B cell (primary cell): ENCODE measurements around the gene NCKAP5L. TPM values are rescaled to one million over a fixed set of nuclear protein-coding genes. Genes with fewer than 3 reads are reported as not detected.

Experiments used
- ATAC-seq: fragments of 200-7000 bp; cut with Tn5 transposase; one replicate; pipeline ENCODE4 v1.10.0; 2021; ENCODE audit warnings: low read depth, mild to moderate bottlenecking, moderate number of reproducible peaks, moderate library complexity
- CTCF ChIA-PET: fragments of 350-600 bp; sonication (Branson Sonifier 250); formaldehyde crosslinking; loops from one replicate; lab custom pipeline; 2021; ENCODE audit warnings: antibody characterized with exemption, inconsistent platforms; lab: Charles Lee
- POLR2A ChIA-PET: fragments of 350-600 bp; sonication (Branson Sonifier 250); formaldehyde crosslinking; loops from one replicate; lab custom pipeline; 2021; ENCODE audit warnings: antibody characterized with exemption; lab: Charles Lee
- DNase-seq: peaks from one replicate; pipeline ENCODE4 v3.0.0; 2013
- H2AFZ ChIP-seq: 2 replicates; pipeline ENCODE4 v1.6.1; 2012; ENCODE audit warnings: mild to moderate bottlenecking, low read depth, low read length; ENCODE audit not compliant: insufficient read depth, poor library complexity, severe bottlenecking
- H3K27ac ChIP-seq, 2 donors: 1 replicate in 1 of 2; 2 replicates in 1 of 2; pipeline ENCODE4 v1.5.1; 2012 to 2013; ENCODE audit warnings: low read length in 2 of 2, mild to moderate bottlenecking in 2 of 2, moderate library complexity in 1 of 2
- H3K27me3 ChIP-seq, 4 experiments: fragments of 200-600 bp in 1 of 4; sonication (generic) in 1 of 4; replicated peaks in 1 of 4; 1 replicate in 2 of 4; 2 replicates in 2 of 4; pipeline versions ENCODE4 v1.6.1 to v1.7.0; 2013 to 2016; ENCODE audit warnings: low read length in 3 of 4, mild to moderate bottlenecking in 2 of 4, mixed read lengths in 1 of 4, moderate library complexity in 1 of 4; ENCODE audit not compliant: insufficient read depth in 4 of 4, control insufficient read depth in 3 of 4; ENCODE audit errors: control extremely low read depth in 1 of 4
- H3K36me3 ChIP-seq, 2 experiments: replicated peaks in 1 of 2; 1 replicate in 1 of 2; 2 replicates in 1 of 2; pipeline versions ENCODE4 v1.6.1 to v1.7.1; 2013; ENCODE audit warnings: low read length in 1 of 2; ENCODE audit not compliant: insufficient read depth in 2 of 2, control insufficient read depth in 1 of 2; ENCODE audit errors: control extremely low read depth in 1 of 2, extremely low read depth in 1 of 2
- H3K4me1 ChIP-seq, 2 donors: fragments of 200-600 bp in 1 of 2; sonication (generic) in 1 of 2; 1 replicate in 1 of 2; 2 replicates in 1 of 2; pipeline versions ENCODE4 v1.5.1 to v1.6.1; 2013 to 2017; ENCODE audit warnings: low read length in 2 of 2; ENCODE audit not compliant: control insufficient read depth in 2 of 2, insufficient read depth in 2 of 2
- H3K4me2 ChIP-seq: replicated peaks from 2 replicates; pipeline ENCODE3; 2012; ENCODE audit warnings: mild to moderate bottlenecking, low read depth, low read length; ENCODE audit not compliant: poor library complexity, severe bottlenecking
- H3K4me3 ChIP-seq, 5 experiments: fragments of 200-600 bp in 1 of 5; sonication (generic) in 1 of 5; 1 replicate in 3 of 5; 2 replicates in 2 of 5; pipeline versions ENCODE4 v1.5.1 to v1.7.0; 2011 to 2016; ENCODE audit warnings: low read length in 4 of 5, mild to moderate bottlenecking in 4 of 5, low read depth in 2 of 5, control low read depth in 1 of 5, moderate library complexity in 1 of 5; ENCODE audit not compliant: insufficient read depth in 1 of 5; ENCODE audit errors: control extremely low read depth in 1 of 5, extremely low read depth in 1 of 5
- H3K79me2 ChIP-seq: fragments of 200-600 bp; sonication (generic); one replicate; pipeline ENCODE4 v1.6.0; 2016; ENCODE audit warnings: low read length; ENCODE audit not compliant: control insufficient read depth, insufficient read depth
- H3K9ac ChIP-seq: fragments of 200-600 bp; sonication (generic); 2 replicates; pipeline ENCODE4 v1.6.1; 2017; ENCODE audit warnings: mild to moderate bottlenecking, low read length, moderate library complexity
- H3K9me3 ChIP-seq, 3 donors: one replicate each; pipeline versions ENCODE4 v1.6.1 to v1.7.1; 2013; ENCODE audit warnings: low read length in 2 of 3; ENCODE audit not compliant: control insufficient read depth in 2 of 3, insufficient read depth in 1 of 3; ENCODE audit errors: control extremely low read depth in 1 of 3
- H4K20me1 ChIP-seq: 2 replicates; pipeline ENCODE4 v1.6.0; 2012; ENCODE audit warnings: mild to moderate bottlenecking, low read length; ENCODE audit not compliant: insufficient read depth, control insufficient read depth, poor library complexity, severe bottlenecking
- H3K27ac Mint-ChIP-seq: one replicate; pipeline ENCODE4 v1.8.0; 2021; ENCODE audit warnings: mixed read lengths
- H3K27me3 Mint-ChIP-seq: one replicate; pipeline ENCODE4 v1.8.0; 2021; ENCODE audit warnings: mixed read lengths
- H3K4me1 Mint-ChIP-seq: one replicate; pipeline ENCODE4 v1.8.0; 2021; ENCODE audit warnings: mixed read lengths
- H3K4me3 Mint-ChIP-seq: one replicate; pipeline ENCODE4 v1.8.0; 2021; ENCODE audit warnings: mixed read lengths
- H3K9me3 Mint-ChIP-seq: one replicate; pipeline ENCODE4 v1.8.0; 2022; ENCODE audit warnings: mixed read lengths; ENCODE audit not compliant: insufficient read depth
- EZH2 ChIP-seq: IDR thresholded peaks from 2 replicates; pipeline ENCODE4 v1.6.1; 2012; ENCODE audit warnings: borderline replicate concordance, low read depth, mild to moderate bottlenecking, moderate library complexity, low read length; ENCODE audit not compliant: insufficient read depth, poor library complexity, severe bottlenecking
- WGBS: methylation state at CpG from one replicate; pipeline ENCODE4 v1.1.5; 2013; ENCODE audit warnings: missing lambda C conversion rate; ENCODE audit not compliant: insufficient coverage; 5-methylcytosine and 5-hydroxymethylcytosine counted together
- intact Hi-C: fragments of 100-400 bp; cut with micrococcal nuclease; formaldehyde crosslinking; loops from one replicate; pipeline ENCODE4 v1.10.0; 2022
- polyA plus RNA-seq: library from polyadenylated mRNA; depleted of rRNA; stranded (reverse); fragments of >200 nt; gene quantifications from 2 replicates; pipeline ENCODE4 v1.2.3, GENCODE V29; 2012
- total RNA-seq, 2 donors: library from RNA; stranded (reverse); fragments of 120-200 nt in 1 of 2; gene quantifications; 1 replicate in 1 of 2; 2 replicates in 1 of 2; pipeline versions ENCODE4 v1.2.3 to v1.2.4, GENCODE V29; 2013 to 2022
- TF ChIP-seq, protein P1 (sequence below): fragments of 200-600 bp; IDR thresholded peaks from one replicate; pipeline ENCODE4 v1.8.0; 2022; ENCODE audit warnings: antibody characterized with exemption, mild to moderate bottlenecking

NCKAP5L gene
- total and polyA plus RNA-seq, 2 donors (not counting 1 experiment from before 2014, with no cell fraction given) = 3.2 to 13.2 TPM

GRCh38 chr12:49877066-49877465, 48.9 kb upstream of the NCKAP5L start:
- no peak overlapping the region for H3K4me3 Mint-ChIP-seq
- peaks cover 13% of the 10 kb centered on the region for H3K9me3 Mint-ChIP-seq
- 52% methylated on average over 5 of the region's 5 CpGs for WGBS
- intact Hi-C loops = no loop called here
- ChIA-PET CTCF (interaction anchor here (0.6 kb wide), 1 partner anchor 10 kb away, joined by 3 read pairs; no protein-coding TSS in a partner anchor), POLR2A (no interaction called here)
- no peak overlapping the region for H3K27ac ChIP-seq
- H3K79me2 ChIP-seq = no peaks in the 10 kb centered on the region
- no peak overlapping the region for H2AFZ ChIP-seq
- ATAC-seq (no peak), DNase-seq (no peak)
- H3K4me3 ChIP-seq = no peak overlapping the region
- no peaks in the 10 kb centered on the region for H3K27me3 ChIP-seq
- no peak overlapping the region for H3K9ac ChIP-seq
- H3K9me3 ChIP-seq = no peaks in the 10 kb centered on the region
- TF ChIP-seq, protein P1, sequence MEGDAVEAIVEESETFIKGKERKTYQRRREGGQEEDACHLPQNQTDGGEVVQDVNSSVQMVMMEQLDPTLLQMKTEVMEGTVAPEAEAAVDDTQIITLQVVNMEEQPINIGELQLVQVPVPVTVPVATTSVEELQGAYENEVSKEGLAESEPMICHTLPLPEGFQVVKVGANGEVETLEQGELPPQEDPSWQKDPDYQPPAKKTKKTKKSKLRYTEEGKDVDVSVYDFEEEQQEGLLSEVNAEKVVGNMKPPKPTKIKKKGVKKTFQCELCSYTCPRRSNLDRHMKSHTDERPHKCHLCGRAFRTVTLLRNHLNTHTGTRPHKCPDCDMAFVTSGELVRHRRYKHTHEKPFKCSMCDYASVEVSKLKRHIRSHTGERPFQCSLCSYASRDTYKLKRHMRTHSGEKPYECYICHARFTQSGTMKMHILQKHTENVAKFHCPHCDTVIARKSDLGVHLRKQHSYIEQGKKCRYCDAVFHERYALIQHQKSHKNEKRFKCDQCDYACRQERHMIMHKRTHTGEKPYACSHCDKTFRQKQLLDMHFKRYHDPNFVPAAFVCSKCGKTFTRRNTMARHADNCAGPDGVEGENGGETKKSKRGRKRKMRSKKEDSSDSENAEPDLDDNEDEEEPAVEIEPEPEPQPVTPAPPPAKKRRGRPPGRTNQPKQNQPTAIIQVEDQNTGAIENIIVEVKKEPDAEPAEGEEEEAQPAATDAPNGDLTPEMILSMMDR = no peak
- TF ChIP-seq EZH2 = no peak
- H3K4me1 Mint-ChIP-seq = no peaks in the 10 kb centered on the region
- no peaks in the 10 kb centered on the region for H3K27me3 Mint-ChIP-seq
- H3K4me2 ChIP-seq = no peak overlapping the region
- no peaks in the 10 kb centered on the region for H4K20me1 ChIP-seq
- no peak overlapping the region for H3K27ac Mint-ChIP-seq
- H3K4me1 ChIP-seq = no peaks in the 10 kb centered on the region
- no peaks in the 10 kb centered on the region for H3K36me3 ChIP-seq

- ATAC-seq = no peak
- no peak overlapping the region for H3K4me3 Mint-ChIP-seq
- WGBS = 100% methylated on average over 3 of the region's 3 CpGs
- H3K4me1 Mint-ChIP-seq = no peaks in the 10 kb centered on the region
- Histone ChIP-seq H3K4me3 (no peak overlapping the region), H3K36me3 (no peaks in the 10 kb centered on the region), H3K27me3 (no peaks in the 10 kb centered on the region), H3K9ac (no peak overlapping the region), H2AFZ (no peak overlapping the region), H3K79me2 (no peaks in the 10 kb centered on the region), H3K4me1 (no peaks in the 10 kb centered on the region), H3K4me2 (no peak overlapping the region), H4K20me1 (no peaks in the 10 kb centered on the region), H3K9me3 (no peaks in the 10 kb centered on the region), H3K27ac (no peak overlapping the region)
- CTCF ChIA-PET = no interaction called here
- no peak for TF ChIP-seq EZH2
- TF ChIP-seq, protein P1 = no peak
- intact Hi-C loops = no loop called here
- H3K9me3 Mint-ChIP-seq = peaks cover 13% of the 10 kb centered on the region
- POLR2A ChIA-PET = interaction anchor here (0.6 kb wide), 1 partner anchor 47 kb away, joined by 3 read pairs; no protein-coding TSS in a partner anchor
- no peak overlapping the region for H3K27ac Mint-ChIP-seq
- H3K27me3 Mint-ChIP-seq = no peaks in the 10 kb centered on the region
- DNase-seq = no peak
These were observed 47.9 kb upstream of the NCKAP5L start for GRCh38 chr12:49876070-49876469.
